SK-N-MC (cell line): ENCODE data around the gene FBXL3.

Source experiments
- DNase-seq: peaks from one replicate; pipeline ENCODE4 v3.0.0-alpha.2; 2011; ENCODE audit warnings: low read depth, low spot score
- H3K27ac ChIP-seq: fragments of 200-600 bp; sonication (generic); 2 replicates; pipeline ENCODE4 v1.5.1; 2016; ENCODE audit warnings: mixed run types
- H3K36me3 ChIP-seq: fragments of 200-600 bp; sonication (generic); 2 replicates; pipeline ENCODE4 v1.6.1; 2017; ENCODE audit warnings: antibody characterized with exemption, low read length, mixed read lengths; ENCODE audit not compliant: insufficient read depth
- H3K4me3 ChIP-seq: fragments of 200-600 bp; sonication (generic); 2 replicates; pipeline ENCODE4 v1.5.1; 2016
- H3K9ac ChIP-seq: fragments of 200-600 bp; sonication (generic); 2 replicates; pipeline ENCODE4 v1.8.0; 2017; ENCODE audit warnings: mixed run types, mixed read lengths; ENCODE audit not compliant: insufficient read length
- H3K9me3 ChIP-seq: fragments of 200-600 bp; sonication (generic); 2 replicates; pipeline ENCODE4 v1.6.1; 2017; ENCODE audit warnings: low read depth, mild to moderate bottlenecking, antibody characterized with exemption, low read length, moderate library complexity, mixed read lengths
- EZH2 ChIP-seq: fragments of 200-600 bp; sonication (generic); IDR thresholded peaks from one replicate; pipeline ENCODE4 v1.6.1; 2017; ENCODE audit warnings: antibody characterized with exemption
- FOXP2 ChIP-seq: optimal IDR thresholded peaks from 2 replicates; pipeline ENCODE3; 2011; ENCODE audit warnings: mild to moderate bottlenecking, moderate library complexity; ENCODE audit not compliant: insufficient read depth; ENCODE audit errors: extremely low read length, control extremely low read depth
- POLR2AphosphoS5 ChIP-seq: IDR thresholded peaks from 2 replicates; pipeline ENCODE4 v1.6.1; 2012; ENCODE audit warnings: mild to moderate bottlenecking, low read depth, low read length, borderline replicate concordance

FBXL3 gene

GRCh38 chr13:77001540-77001939, 25.4 kb downstream of the FBXL3 start:
- peaks cover 55% of the 10 kb centered on the region for H3K36me3 ChIP-seq
- TF ChIP-seq FOXP2 (no peak), EZH2 (no peak), POLR2AphosphoS5 (no peak)
- H3K27ac ChIP-seq: peak overlapping the region; percentile 90

DNA sequence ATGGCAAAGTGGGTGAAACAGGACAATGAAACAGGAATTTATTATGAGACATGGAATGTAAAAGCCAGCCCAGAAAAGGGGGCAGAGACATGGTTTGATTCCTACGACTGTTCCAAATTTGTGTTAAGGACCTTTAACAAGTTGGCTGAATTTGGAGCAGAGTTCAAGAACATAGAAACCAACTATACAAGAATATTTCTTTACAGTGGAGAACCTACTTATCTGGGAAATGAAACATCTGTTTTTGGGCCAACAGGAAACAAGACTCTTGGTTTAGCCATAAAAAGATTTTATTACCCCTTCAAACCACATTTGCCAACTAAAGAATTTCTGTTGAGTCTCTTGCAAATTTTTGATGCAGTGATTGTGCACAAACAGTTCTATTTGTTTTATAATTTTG, 26.5 kb downstream of the FBXL3 start:
- Histone ChIP-seq H3K9ac (no peak overlapping the region), H3K27ac (peak overlapping the region; percentile 90), H3K9me3 (no peaks in the 10 kb centered on the region), H3K4me3 (peak overlapping the region; percentile 75), H3K36me3 (peaks cover 64% of the 10 kb centered on the region)
- no peak for TF ChIP-seq FOXP2
- peak; percentile 47; the same call in 1 of the 2 replicates for TF ChIP-seq POLR2AphosphoS5
- TF ChIP-seq EZH2: no peak
- peak; percentile 86 for DNase-seq

More at GRCh38 chr13:77001540-77001939, 25.4 kb downstream of the FBXL3 start:
- Histone ChIP-seq H3K4me3 (peak overlapping the region; percentile 75), H3K9ac (peak overlapping the region; percentile 51), H3K9me3 (no peaks in the 10 kb centered on the region)
- DNase-seq: no peak

DNA sequence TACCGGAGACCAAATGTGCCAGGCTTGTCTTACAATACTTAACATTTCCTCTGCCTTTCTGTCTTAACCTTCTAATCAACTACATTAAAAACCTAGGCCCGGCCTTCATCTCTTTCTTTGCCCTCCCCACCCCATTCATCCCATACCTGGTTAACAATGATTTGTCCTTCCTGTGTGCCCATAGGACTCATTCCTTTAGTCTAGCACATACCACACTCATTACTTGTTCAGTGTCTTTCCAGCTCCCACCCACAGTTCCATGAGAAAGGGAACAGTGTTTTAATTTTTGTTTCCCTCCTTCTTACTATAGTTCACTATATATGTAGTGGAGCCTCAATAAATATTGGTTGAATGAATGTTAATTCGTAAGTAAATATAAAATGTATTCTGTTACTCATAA, 32.7 kb downstream of the FBXL3 start:
- DNase-seq: no peak
- TF ChIP-seq POLR2AphosphoS5 (no peak), EZH2 (no peak), FOXP2 (no peak)

GRCh38 chr13:76993473-76993872, 33.5 kb downstream of the FBXL3 start:
- Histone ChIP-seq H3K9ac (no peak overlapping the region), H3K4me3 (peak overlapping the region; percentile 98; the same call in 1 of the 2 replicates)
- DNase-seq: no peak

More for the DNA sequence above, 32.7 kb downstream of the FBXL3 start:
- 0 out of 2 replicates have a peak overlapping the region, but pooled peaks have one; percentile 6 for H3K4me3 ChIP-seq
- no peaks in the 10 kb centered on the region for H3K9me3 ChIP-seq
- H3K9ac ChIP-seq: no peak overlapping the region
- no peak overlapping the region for H3K27ac ChIP-seq
- H3K36me3 ChIP-seq: peaks cover 43% of the 10 kb centered on the region

DNA sequence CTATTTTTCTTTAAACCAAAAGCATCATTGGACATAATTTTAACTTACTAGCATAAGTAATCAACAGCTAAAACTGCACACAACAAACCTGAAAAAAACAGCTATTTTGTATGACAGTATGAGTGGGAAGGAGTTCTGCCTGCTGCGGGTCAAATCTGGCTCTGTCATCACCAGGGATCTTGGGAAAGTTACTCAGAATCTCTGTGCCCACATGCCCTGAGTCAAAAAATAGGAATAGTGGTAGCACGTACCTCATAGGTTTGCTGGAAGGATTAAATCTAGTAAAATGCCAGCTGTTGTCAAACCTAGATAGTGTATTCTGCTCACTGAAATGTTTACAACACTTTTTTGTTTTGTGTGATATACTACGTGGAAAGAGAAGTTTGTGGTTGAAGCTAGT, 33.9 kb downstream of the FBXL3 start:
- DNase-seq: no peak
- peak overlapping the region; percentile 98 for H3K4me3 ChIP-seq
- TF ChIP-seq FOXP2: no peak
- no peak for TF ChIP-seq POLR2AphosphoS5
- no peak for TF ChIP-seq EZH2
- H3K27ac ChIP-seq: no peak overlapping the region
- H3K9me3 ChIP-seq: no peaks in the 10 kb centered on the region
- H3K36me3 ChIP-seq: peaks cover 30% of the 10 kb centered on the region
- H3K9ac ChIP-seq: peak overlapping the region; percentile 91

More at GRCh38 chr13:76993473-76993872, 33.5 kb downstream of the FBXL3 start:
- peaks cover 35% of the 10 kb centered on the region for H3K36me3 ChIP-seq
- no peak overlapping the region for H3K27ac ChIP-seq
- TF ChIP-seq POLR2AphosphoS5: no peak
- TF ChIP-seq FOXP2: no peak
- no peak for TF ChIP-seq EZH2
- H3K9me3 ChIP-seq: no peaks in the 10 kb centered on the region

- no peak for TF ChIP-seq EZH2
- no peak for TF ChIP-seq POLR2AphosphoS5
- TF ChIP-seq FOXP2: no peak
- H3K4me3 ChIP-seq: peak overlapping the region; percentile 98
- DNase-seq: no peak
- H3K27ac ChIP-seq: peak overlapping the region; percentile 40; the same call in 1 of the 2 replicates
- no peaks in the 10 kb centered on the region for H3K9me3 ChIP-seq
- peak overlapping the region; percentile 91 for H3K9ac ChIP-seq
- peaks cover 26% of the 10 kb centered on the region for H3K36me3 ChIP-seq
Measured at GRCh38 chr13:76992548-76993001, 34.4 kb downstream of the FBXL3 start.

GRCh38 chr13:76991796-76992547, 35.0 kb downstream of the FBXL3 start, which contains the start of gene CLN5:
CLN5 (plus strand) TSS chr13:76992081; CDS start chr13:76992099, 18 bp downstream.
- H3K4me3 ChIP-seq: peak within 1 kb of the TSS; percentile 98
- no peak for DNase-seq
- peak within 1 kb of the TSS; percentile 40; the same call in 1 of the 2 replicates for H3K27ac ChIP-seq
- H3K9ac ChIP-seq: peak within 1 kb of the TSS; percentile 91
- no peaks in the 10 kb centered on the region for H3K9me3 ChIP-seq
- no peak for TF ChIP-seq FOXP2
- peak; percentile 83 for TF ChIP-seq POLR2AphosphoS5
- TF ChIP-seq EZH2: no peak
- H3K36me3 ChIP-seq: peaks cover 20% of the 10 kb centered on the region

DNA sequence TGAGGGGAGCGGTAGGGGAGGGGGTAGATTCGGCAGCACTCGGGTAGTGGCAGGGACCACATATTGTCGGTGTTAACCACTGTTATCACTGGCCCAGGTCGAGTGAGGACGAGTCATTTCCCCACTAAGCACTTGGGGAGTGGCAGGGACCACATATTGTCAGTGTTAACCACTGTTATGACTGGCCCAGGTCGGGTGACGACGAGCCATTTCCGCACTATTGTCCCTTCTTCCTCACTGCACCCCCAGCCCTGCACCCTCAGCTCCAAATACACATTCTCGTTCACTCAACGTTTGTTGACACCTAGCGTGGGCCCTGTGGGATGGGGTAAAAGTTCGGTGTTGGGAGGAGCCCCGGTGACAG, 35.5 kb downstream of the FBXL3 start:
- peak overlapping the region; percentile 79 for H3K9ac ChIP-seq
- H3K36me3 ChIP-seq: peaks cover 14% of the 10 kb centered on the region
- no peak for TF ChIP-seq POLR2AphosphoS5
- TF ChIP-seq FOXP2: no peak
- TF ChIP-seq EZH2: no peak
- H3K4me3 ChIP-seq: peak overlapping the region; percentile 98
- H3K27ac ChIP-seq: no peak overlapping the region
- DNase-seq: no peak
- no peaks in the 10 kb centered on the region for H3K9me3 ChIP-seq
